ENCODE data around the gene AUTS2.

Gene AUTS2

DNA sequence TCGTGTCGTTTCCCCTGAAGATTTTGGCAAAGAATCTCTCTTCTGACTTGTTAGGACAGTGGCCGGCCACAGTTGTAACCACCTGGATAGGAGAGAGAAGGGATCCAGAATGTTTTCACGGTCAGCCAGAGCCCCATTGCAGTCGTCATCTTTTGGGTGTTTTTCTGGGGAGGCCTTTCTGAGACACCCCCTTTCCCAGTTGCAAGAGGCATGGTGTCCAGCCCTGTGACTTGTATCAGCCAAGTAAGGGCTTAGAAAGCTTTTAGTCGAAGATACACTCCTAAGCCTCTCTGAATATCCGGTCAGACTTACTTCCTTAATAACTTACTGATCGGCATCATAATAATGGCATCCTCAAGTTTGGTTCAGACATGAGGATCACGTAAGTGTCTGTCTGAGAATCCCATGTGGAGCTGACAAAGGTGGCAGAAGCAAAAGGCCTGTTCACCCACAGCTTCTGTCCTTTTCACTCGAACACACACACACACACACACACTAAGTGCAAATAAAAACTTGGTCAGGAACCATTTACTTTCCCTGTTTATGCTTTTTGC, 1098.0 kb downstream of the AUTS2 start:
- no peak for DNase-seq (ENCODE audit: low spot score)

DNA sequence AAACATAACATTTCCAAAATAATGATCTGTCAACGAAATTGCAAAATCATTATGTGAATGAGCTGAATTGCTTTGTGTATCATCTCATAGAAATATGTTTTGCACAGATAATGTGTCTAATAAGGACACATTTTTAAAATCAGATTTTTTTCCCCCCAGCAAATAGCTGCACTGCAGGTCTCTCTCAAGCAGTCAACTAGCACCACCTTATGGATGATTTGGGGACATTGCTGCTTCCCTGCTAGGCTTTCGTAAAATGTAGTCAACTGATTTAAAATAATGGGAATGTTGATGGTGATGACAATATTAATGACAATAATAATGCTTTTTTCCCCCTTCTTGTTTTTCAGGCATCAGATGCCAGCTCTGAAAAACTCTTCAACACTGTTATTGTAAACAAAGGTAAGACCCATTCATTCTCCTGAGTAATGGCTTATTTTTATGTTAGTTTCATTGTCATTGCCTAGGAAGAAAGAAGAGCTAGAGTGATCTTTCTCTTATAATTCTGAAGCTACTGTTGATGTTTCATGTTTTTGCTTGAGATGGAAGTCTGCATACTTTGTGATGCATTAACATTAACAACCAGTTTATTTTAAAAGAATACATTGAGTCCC, 1100.1 kb downstream of the AUTS2 start:
- peak; percentile 48 for DNase-seq (ENCODE audit: low spot score)

DNA sequence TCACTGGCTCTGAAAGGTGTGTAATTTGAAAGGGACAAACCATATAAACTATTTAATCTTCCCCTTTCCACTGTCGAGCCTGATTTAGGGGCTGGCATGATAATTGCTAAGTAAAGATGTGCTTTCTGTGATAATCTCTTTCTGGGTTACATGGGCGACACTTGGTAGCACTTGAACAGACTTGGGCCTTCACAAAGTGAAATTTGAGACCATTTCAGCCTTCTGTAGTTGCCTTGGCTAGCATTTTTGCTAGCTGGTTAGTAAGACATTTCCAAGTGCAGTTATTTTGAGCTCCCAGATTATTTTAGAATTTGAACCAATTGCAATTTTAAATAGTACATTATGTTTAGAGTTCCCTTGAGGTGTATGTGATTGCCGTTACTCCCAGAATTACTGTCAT, 1101.0 kb downstream of the AUTS2 start:
- no peak for DNase-seq (ENCODE audit: low spot score)

DNA sequence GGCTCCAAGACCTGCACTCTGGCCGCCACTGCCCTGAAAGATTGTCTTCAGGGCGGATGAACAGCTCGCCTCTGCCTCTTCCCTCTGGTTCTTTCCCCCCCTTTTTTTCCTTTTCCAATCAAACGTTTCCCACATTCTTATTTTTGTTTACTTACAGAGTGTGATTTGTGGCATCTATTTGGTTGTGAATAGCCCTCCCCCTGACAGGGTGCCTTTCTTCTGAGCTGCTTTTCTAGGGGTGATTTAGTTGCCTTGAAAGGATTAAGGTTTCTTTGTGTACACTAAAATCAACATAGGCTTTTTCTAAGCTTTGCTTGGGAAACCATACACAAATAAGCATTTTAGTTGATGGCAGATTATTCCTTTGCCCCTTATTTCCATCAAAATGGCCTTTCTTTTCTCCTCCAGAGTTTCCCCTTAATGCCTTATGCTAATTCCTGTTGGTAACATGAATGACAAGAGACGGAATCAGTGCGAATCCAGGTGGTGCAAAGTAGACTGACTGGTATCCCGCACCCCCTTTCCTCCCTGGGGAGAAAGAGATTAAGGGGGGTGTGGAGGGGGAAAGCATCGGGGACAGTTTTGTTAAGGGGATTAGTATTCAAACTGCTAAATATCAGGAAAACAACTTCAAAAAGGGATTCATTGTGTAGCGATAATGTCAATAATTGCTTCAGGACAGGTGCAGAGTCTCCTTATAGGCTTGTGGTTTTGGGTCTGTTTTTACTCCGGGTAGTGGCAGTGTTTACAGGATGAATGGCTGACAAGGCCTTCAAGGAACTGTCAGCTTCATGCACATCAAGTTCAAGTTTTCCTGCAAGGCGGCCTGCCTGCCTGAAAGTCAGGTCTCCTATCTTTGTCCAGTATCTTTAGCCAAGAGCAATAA, 1102.0 kb downstream of the AUTS2 start:
- DNase-seq (ENCODE audit: low spot score) = no peak

DNA sequence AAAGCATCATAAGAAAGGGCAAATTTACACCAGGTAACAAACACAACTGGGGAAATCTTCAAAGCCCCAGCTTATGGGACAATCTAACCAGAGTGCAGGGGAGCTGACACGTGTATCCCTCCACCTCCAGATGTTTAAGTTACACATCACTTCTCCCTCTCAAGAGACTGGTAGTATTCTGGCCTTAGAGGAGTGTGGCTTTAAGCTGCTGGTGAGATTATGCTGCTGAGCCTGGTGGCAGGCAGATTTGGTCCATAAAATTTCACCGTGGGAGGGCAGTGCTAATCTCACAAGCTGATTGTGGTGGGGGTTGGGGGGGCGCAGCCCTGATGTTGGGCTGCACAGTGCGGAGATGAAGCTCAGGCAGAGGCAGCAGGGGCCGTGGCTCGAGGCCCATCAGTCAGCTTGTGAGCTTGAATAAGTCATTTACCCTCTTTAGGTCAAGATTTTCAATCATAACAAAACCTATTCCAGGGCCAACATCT, 1102.7 kb downstream of the AUTS2 start:
- DNase-seq (ENCODE audit: low spot score) = no peak

DNA sequence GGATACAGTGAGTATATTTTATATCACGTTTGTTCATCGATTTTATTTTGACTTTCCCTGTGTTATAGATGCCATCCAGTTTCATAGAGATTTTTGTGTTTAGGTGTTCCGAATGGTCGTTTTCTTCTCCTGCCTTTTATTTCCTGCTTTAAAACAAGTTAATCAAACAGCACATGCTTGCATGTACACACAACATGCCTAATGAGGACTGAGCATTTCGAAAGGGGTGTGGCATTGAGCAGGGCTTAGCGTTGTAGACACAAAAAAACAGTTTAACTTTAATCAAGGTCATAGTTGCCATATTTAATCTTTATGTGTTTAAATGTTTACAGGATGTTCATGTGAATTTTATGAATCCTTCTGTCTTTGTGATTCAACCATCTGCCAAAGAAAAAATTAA, 1103.2 kb downstream of the AUTS2 start:
- no peak for DNase-seq (ENCODE audit: low spot score)

DNA sequence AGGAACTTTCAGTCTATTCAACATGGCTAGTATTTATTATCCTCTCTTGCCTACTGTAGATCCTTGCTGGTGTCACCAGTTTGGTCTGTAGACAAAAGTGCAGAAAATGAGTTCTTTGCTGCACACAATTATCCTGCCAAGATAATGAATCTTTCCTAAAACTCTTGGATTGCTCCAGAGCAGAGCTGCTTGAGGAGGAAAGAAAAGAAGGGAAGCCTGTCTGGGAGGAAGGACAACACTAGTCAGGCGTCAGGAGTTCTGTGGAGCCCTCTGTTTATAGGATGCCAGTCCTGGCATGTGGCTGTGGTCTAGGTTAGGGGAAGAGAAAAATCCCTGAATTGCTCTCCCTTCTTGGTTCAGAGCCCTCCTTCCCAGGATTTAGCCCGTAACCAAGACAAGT, 1103.7 kb downstream of the AUTS2 start:
- no peak for DNase-seq (ENCODE audit: low spot score)

DNA sequence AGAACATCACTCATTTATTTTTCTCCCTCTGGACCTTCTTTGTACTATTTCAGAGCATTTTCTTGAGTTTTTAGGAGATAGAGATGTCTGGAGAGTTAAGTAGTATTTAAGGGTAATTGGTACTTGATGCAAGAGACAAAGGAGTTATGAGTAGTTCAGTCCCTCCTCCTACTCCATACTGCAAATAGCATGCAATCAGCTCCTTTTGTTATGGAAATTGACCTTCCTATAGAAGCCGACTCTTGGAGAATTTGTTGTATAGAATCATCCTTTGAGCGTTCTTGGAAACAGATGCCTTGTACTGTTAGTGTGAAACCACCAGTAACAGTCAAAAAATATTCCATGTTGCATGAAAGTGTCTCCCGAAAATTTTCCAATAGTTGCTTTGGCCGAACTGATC, 1105.5 kb downstream of the AUTS2 start:
- no peak for DNase-seq (ENCODE audit: low spot score)

DNA sequence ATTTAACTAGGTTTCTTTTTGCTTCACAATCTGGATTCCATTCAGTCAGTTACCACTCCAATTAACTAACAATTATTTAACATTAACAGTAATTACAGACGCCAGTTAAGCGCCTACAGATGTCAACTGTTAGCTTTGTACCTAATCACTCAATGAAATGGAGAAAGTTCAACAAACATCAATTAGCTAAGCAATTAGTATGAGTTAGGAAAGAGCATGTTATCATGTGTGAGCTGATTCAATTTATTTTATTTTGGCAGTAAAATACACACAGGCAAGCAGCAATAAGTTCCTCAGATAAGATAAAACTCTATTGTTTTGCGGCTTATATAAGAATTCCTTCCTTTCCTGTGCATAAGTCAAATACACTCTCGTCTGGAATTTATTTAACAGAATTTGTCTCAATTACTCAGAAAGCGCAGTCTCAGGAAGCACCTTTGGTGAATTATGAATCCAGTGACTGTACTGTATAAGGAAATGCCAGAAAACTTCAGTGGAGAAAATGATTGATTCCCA, 1106.6 kb downstream of the AUTS2 start:
- DNase-seq (ENCODE audit: low spot score) = no peak

DNA sequence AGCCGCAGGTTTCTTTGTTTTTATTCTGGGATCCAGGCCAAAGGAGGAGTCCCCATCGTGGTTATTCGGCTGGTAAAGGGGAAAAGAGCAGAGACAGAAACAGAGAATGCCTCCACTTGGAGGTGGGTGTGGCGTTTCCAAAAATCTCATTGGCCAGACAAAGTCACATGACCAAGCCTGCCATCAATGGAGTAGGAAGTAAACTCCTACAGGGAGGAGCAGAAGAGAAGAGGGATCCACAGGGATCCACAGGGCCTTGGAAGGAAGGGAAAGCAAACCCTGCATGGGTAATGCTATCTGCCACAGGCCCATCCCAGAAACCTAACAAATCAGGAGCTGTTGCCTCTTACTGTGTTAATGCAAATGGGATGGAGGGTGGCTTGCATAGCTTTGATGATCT, 1107.9 kb downstream of the AUTS2 start:
- no peak for DNase-seq (ENCODE audit: low spot score)

DNA sequence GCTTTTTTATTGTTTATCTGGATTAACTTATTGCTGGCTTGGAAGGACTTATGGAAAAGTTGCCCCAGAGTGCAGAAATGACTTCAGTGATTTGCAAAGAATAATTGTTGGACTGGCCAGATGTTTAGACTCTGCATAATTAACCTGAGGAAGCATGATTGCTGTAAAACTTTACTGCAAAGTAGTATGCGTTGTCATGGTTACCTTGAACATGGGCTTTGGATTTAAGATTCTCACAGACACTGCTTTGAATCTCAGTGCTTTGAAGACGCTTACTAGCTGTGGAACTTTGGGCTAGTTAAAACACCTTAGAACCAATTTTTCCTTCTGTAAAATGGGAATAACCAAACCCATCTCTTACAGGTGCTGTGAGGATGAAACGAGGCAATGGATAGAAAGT, 1108.4 kb downstream of the AUTS2 start:
- DNase-seq (ENCODE audit: low spot score) = no peak

DNA sequence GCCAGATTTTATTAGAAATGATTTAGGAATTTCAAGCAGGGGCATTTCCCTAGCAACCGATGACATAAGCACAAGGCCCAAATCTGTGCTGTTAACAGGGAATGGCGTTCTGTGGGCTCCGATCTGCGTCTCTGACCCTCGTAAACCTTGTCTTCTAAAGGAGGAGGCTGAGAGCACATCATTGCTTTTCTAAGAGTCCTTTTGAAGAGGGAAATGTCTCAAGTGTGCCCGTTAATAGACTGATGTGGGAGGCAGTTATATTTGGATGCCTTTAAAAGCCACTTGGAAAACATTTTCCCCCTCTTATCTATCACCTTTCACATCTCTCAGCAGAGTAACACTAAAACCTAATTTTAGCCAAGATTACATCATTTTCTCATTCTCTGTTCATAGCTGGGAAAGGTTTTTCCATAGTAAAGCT, 1109.6 kb downstream of the AUTS2 start:
- DNase-seq (ENCODE audit: low spot score) = no peak

DNA sequence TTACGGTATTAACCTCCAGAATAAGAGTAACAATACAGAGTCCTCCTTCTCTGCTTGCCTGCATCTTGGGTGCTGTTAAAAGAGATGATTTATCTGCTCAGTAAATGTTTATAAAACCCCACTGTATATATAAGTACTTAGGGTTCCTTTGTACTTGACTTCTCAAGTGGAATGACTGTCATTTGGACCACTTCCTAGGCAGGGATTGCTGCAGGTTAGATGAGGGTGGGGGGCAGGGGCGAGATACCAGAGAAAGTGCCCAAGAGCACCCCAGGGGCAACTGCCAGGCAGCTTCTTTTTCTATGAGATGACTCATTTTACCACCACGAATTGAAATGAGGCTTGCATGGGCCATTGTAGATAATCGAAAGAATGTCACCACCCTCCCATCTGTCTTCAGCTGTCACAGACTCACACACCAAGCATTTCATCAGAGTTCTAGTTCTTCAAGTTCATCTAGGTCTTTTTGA, 1111.8 kb downstream of the AUTS2 start:
- no peak for DNase-seq (ENCODE audit: low spot score)

DNA sequence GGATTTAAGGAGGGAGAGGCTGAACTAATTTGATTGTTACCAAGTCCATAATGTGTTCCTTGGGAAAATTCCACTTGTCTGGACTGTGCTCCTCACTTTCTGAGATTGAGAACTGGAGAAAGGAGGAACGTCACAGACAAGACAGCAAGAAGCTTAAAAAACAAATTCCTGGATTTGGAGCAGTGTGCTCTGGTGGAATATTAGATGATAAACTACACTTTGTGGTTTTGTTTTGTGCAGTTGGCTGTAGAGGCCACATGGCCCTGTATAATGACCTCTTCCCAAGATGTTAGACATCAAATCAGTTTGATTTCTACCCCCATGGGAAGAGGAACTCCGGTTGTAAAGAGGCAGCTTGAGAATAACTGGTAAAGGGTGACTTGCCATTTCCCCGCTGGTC, 1112.4 kb downstream of the AUTS2 start:
- no peak for DNase-seq (ENCODE audit: low spot score)

DNA sequence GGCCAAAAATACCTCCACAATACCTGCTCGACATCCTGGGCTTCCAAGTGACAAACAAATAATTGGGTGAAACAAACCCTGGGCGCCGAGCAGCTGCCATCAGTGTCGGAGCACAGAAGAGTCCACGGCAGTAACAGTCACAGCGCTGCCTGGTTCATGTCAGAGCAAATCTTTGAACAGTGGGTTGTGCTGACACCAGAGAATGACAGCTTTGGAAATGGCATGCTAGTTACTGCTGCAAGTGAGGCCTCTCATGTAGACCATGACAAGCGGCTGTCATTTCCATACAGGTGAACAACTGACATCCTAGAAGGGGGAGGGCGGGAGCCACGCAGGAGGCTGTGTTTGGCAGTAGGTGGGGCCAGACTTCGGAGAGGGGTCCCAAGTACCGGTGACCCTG, 1113.2 kb downstream of the AUTS2 start:
- DNase-seq (ENCODE audit: low spot score) = no peak

DNA sequence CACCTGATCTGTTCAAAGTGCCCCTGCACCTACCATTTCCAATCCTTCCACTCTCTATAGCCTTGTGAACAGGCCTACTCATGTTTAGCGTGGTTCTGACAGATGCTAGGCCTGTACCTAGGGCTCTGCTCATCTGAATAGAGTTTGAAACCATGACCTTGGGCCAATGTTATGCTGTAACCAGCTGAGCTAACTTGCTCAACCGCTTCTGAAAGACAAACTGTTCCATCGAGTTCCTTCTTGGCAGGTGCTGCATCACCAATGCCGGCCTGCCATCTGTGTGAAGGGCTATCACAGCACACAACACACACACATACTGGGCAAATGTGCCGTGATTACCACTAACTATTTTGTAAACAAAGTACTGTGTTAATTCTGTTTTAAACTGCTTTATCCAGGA, 1114.7 kb downstream of the AUTS2 start:
- DNase-seq (ENCODE audit: low spot score) = no peak

DNA sequence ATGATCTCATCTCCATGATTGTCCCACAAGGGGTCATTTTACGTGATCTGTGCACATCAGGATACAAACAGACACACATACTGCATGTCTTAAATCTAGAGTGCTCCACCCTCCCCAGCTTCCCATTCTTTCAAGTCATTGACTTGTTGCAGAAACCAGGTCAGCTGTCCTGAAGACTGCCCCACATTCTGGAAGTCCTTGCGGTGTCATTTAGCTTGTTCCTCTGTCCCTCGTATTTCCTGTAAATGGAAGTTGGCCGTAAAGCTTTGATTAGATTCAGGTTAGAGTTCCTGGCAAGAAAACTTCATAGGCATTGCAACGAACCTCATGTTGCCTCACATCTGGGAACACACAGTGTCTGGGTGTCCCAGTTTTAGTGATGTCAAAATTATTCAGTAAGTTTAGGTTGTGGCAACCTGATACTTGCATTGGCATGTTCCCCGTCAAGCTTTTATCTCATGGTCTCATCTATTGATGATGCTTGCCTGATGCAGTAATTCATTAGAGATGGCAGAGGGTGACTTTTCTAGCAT, 1116.3 kb downstream of the AUTS2 start:
- DNase-seq (ENCODE audit: low spot score) = no peak

DNA sequence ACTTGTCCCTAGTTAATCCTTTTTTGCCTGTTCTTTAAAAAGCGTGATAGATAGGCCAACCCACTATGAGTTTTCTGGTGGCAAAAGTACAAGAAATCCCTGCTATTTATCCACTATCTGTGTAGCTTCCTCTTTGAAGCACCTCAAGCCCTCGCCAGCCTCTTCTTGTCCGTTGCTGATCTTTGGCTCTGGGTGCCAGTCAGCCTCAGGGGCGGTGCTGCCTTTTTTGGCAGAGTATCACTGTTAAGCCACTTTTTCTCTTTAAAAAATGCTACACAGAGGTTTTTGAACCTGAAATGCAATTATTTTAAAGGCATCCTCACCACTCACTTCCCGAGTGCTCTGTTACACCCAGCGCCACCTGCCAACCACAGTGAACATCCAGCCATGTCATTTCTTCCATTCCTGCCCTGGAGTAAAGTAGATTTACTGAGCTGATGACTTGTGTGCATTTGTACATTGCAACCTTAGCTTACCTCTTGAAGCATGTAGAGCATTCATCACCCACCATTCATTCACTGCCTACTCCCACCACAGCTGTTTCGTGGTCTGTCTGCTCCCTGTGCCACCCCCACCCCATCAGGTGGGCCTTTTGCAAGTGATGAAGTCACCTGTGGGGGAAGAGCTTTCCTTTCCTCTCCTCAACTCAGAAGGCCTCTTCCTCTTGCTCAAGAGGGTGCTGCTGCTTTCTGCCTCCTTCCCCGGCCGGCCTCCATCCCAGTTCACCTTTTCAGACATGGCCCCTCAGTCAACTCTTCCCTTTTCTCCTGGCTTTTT, 1119.5 kb downstream of the AUTS2 start:
- DNase-seq (ENCODE audit: low spot score) = no peak

DNA sequence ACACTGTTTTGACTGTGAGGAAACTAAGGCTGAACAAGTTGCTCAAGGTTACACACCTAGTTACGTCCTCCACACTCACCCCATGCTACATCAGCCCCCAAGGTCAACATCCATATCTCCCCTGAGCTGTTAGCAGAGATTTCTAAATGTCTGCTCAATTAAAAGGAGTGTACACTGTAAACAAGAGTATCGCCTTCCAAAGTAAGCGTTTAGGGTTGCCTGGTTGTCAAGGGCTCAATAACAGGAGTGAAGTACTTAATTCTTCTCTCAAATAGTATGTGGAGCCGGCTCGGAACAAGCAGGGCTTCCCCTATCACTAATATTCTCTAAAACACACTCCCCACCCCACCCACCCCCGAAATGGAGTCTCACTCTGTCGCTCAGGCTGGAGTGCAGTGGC, 1120.8 kb downstream of the AUTS2 start:
- no peak for DNase-seq (ENCODE audit: low spot score)

DNA sequence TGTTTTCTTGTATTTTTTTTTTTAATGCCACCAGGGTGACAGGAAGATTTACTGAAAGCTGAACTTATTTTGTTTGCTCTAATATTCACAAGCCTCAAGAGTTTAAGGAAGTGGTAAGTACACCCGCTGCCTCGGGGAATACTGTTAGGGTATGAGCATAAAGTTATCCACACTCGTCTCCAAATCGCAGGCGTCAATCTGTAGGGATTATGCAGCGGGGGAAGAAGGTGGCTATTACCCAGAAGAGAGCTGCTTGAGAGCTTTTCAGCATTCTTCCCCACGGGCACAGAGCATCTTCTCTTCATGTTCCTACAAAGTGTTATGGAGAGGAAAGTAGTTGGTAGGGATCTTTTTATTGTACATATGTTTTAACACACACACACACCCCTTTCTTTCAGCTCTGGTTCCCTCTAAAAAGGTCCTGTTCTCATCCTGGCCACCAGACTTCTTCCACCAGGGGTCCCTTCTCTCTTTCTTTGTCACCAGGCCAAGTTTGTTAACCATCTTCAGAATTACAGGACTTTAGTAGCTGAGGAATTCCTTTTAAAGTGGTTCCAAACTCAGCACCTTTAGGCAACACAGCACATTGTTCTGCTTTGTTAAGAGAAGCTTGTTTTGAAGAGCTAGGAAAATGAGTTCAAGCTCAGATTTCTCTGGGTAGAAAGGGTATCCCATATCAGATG, 1122.1 kb downstream of the AUTS2 start:
- no peak for DNase-seq (ENCODE audit: low spot score)

DNA sequence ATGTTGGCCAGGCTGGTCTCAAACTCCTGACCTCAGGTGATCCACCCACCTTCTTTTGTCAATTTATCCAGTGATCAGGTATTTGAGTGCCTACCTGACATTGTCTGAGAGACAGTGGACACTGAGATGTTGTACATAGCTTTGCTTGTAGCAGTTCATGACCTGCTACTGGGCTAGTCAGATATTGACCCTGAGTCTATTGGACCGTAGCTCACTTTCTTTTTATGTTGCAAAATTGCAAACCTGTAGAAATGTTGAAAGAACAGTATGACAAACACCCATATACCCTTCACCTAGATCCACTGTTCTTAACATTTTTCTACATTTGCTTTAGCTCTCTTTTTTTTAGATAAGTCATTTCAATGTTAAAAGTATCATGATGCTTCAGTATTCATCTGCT, 1123.2 kb downstream of the AUTS2 start:
- no peak for DNase-seq (ENCODE audit: low spot score)
